Activated CD4-positive, alpha-beta T cell treated with anti-CD3 and anti-CD28 coated beads for 36 hours (primary cell): ENCODE measurements around the gene FAM120B. TPM values are rescaled to one million over a fixed set of nuclear protein-coding genes. Genes with fewer than 3 reads are reported as not detected.

ENCODE experiments used
- ATAC-seq: fragments of 200-7000 bp; cut with Tn5 transposase; one replicate; pipeline ENCODE4 v1.10.0; 2021; ENCODE audit warnings: mild to moderate bottlenecking, moderate library complexity
- CTCF ChIA-PET: fragments of 350-600 bp; sonication (Branson Sonifier 250); formaldehyde crosslinking; loops from one replicate; lab custom pipeline; 2021; ENCODE audit warnings: antibody characterized with exemption; lab: Charles Lee
- POLR2A ChIA-PET: fragments of 350-600 bp; sonication (Branson Sonifier 250); formaldehyde crosslinking; loops from one replicate; lab custom pipeline; 2021; ENCODE audit warnings: antibody characterized with exemption, inconsistent platforms; lab: Charles Lee
- DNase-seq: peaks from one replicate; pipeline ENCODE4 v3.0.0-alpha.2; 2020
- H3K27ac Mint-ChIP-seq: one replicate; pipeline ENCODE4 v1.8.0; 2021; ENCODE audit warnings: mixed read lengths
- H3K27me3 Mint-ChIP-seq: one replicate; pipeline ENCODE4 v1.8.0; 2021; ENCODE audit warnings: mixed read lengths
- H3K36me3 Mint-ChIP-seq: one replicate; pipeline ENCODE4 v1.8.0; 2021; ENCODE audit warnings: low read depth, mixed read lengths
- H3K4me1 Mint-ChIP-seq: one replicate; pipeline ENCODE4 v1.8.0; 2021; ENCODE audit warnings: mixed read lengths
- H3K4me3 Mint-ChIP-seq: one replicate; pipeline ENCODE4 v1.8.0; 2021; ENCODE audit warnings: mild to moderate bottlenecking, moderate library complexity, mixed read lengths
- H3K9me3 Mint-ChIP-seq: one replicate; pipeline ENCODE4 v1.8.0; 2021; ENCODE audit warnings: low read depth, mixed read lengths
- intact Hi-C, 2 experiments: fragments of 100-400 bp; cut with DNase I in 1 of 2; cut with micrococcal nuclease in 1 of 2; formaldehyde crosslinking; loops; one replicate each; pipeline versions ENCODE4 v1.14.2 to v1.15.1; 2022 to 2024; cut with DNase I, micrococcal nuclease
- total RNA-seq, 2 experiments: library from RNA; stranded (reverse); gene quantifications; one replicate each; pipeline ENCODE4 v1.2.3, GENCODE V29; 2021

FAM120B gene
- total RNA-seq, 2 experiments from 2014 or later: 21.9 to 26.3 TPM

- POLR2A ChIA-PET: no interaction called here
- Mint-ChIP-seq H3K36me3 (no peaks in the 10 kb centered on the region), H3K27me3 (peaks cover 59% of the 10 kb centered on the region), H3K27ac (no peak overlapping the region), H3K9me3 (no peaks in the 10 kb centered on the region), H3K4me3 (peak overlapping the region; percentile 38), H3K4me1 (peaks cover 29% of the 10 kb centered on the region)
- CTCF ChIA-PET: interaction anchor here (1.2 to 2.3 kb wide), 3 partner anchors 9 to 332 kb away, joined by 3 to 9 read pairs (median 4); no protein-coding TSS in a partner anchor
- intact Hi-C loops: loop anchor here (1.0 to 5.0 kb wide), 7 partner anchors 11 to 503 kb away; partner anchors contain the start of gene FAM120B (in 1 of the 2)
- DNase-seq (peak; percentile 32), ATAC-seq (no peak)
Measured at GRCh38 chr6:170294813-170295509, 11.6 kb upstream of the FAM120B start.

- ATAC-seq: peak; percentile 67
- H3K27me3 Mint-ChIP-seq: peaks cover 61% of the 10 kb centered on the region
- CTCF ChIA-PET: interaction anchor here (1.2 to 1.6 kb wide), 2 partner anchors 24 to 333 kb away, joined by 3 to 4 read pairs; no protein-coding TSS in a partner anchor
- intact Hi-C loops: loop anchor here in 1 of 2 experiments (1.0 kb wide), 1 partner anchor 11 kb away; the partner anchor contains the start of gene FAM120B
- POLR2A ChIA-PET: no interaction called here
- DNase-seq: peak; percentile 80
- H3K4me3 Mint-ChIP-seq: peak overlapping the region; percentile 52
- H3K36me3 Mint-ChIP-seq: no peaks in the 10 kb centered on the region
- no peaks in the 10 kb centered on the region for H3K9me3 Mint-ChIP-seq
- no peak overlapping the region for H3K27ac Mint-ChIP-seq
- peaks cover 29% of the 10 kb centered on the region for H3K4me1 Mint-ChIP-seq
Measured at GRCh38 chr6:170295510-170296422, 10.8 kb upstream of the FAM120B start.

- ChIA-PET CTCF (no interaction called here), POLR2A (no interaction called here)
- Mint-ChIP-seq H3K27me3 (peaks cover 61% of the 10 kb centered on the region), H3K9me3 (peaks cover under 1% of the 10 kb centered on the region), H3K4me3 (no peak overlapping the region), H3K27ac (no peak overlapping the region), H3K36me3 (no peaks in the 10 kb centered on the region), H3K4me1 (peaks cover 28% of the 10 kb centered on the region)
- intact Hi-C loops: no loop called here
- DNase-seq (no peak), ATAC-seq (no peak)
Measured at GRCh38 chr6:170296423-170296745, 10.2 kb upstream of the FAM120B start.

- Mint-ChIP-seq H3K27ac (no peak overlapping the region), H3K4me1 (peaks cover 25% of the 10 kb centered on the region), H3K4me3 (no peak overlapping the region), H3K27me3 (peaks cover 64% of the 10 kb centered on the region), H3K9me3 (peaks cover 4% of the 10 kb centered on the region), H3K36me3 (no peaks in the 10 kb centered on the region)
- CTCF ChIA-PET: no interaction called here
- no peak for ATAC-seq
- DNase-seq: peak; percentile 26
- POLR2A ChIA-PET: no interaction called here
- intact Hi-C loops: no loop called here
Measured at GRCh38 chr6:170296746-170297575, 9.6 kb upstream of the FAM120B start.

GRCh38 chr6:170297576-170298330 is 8.8 kb upstream of the FAM120B start:
- Mint-ChIP-seq H3K4me1 (peaks cover 18% of the 10 kb centered on the region), H3K9me3 (peaks cover 4% of the 10 kb centered on the region), H3K36me3 (no peaks in the 10 kb centered on the region), H3K27me3 (peaks cover 61% of the 10 kb centered on the region), H3K4me3 (no peak overlapping the region), H3K27ac (no peak overlapping the region)
- intact Hi-C loops: no loop called here
- no peak for DNase-seq
- ChIA-PET CTCF (no interaction called here), POLR2A (no interaction called here)
- ATAC-seq: no peak

- intact Hi-C loops: no loop called here
- POLR2A ChIA-PET: no interaction called here
- peaks cover 10% of the 10 kb centered on the region for H3K4me1 Mint-ChIP-seq
Measured at GRCh38 chr6:170298688-170299087, 7.9 kb upstream of the FAM120B start.

GRCh38 chr6:170301184-170301583 is 5.4 kb upstream of the FAM120B start:
- Mint-ChIP-seq H3K27me3 (peaks cover 40% of the 10 kb centered on the region), H3K27ac (no peak overlapping the region), H3K36me3 (no peaks in the 10 kb centered on the region), H3K4me3 (no peak overlapping the region), H3K9me3 (peaks cover 4% of the 10 kb centered on the region), H3K4me1 (peaks cover 3% of the 10 kb centered on the region)
- ChIA-PET CTCF (no interaction called here), POLR2A (no interaction called here)
- ATAC-seq: no peak
- no peak for DNase-seq
- intact Hi-C loops: loop anchor here in 1 of 2 experiments (10.0 kb wide), 1 partner anchor 254 kb away; the partner anchor contains the start of genes PSMB1 and TBP

More at GRCh38 chr6:170298688-170299087, 7.9 kb upstream of the FAM120B start:
- Mint-ChIP-seq H3K4me3 (no peak overlapping the region), H3K27ac (no peak overlapping the region), H3K36me3 (no peaks in the 10 kb centered on the region), H3K27me3 (peaks cover 52% of the 10 kb centered on the region), H3K9me3 (peaks cover 4% of the 10 kb centered on the region)
- no peak for ATAC-seq
- CTCF ChIA-PET: no interaction called here
- no peak for DNase-seq

GRCh38 chr6:170305805-170306323 is 694 bp upstream of the FAM120B start:
- Mint-ChIP-seq H3K9me3 (peaks cover 4% of the 10 kb centered on the region), H3K27ac (no peak overlapping the region), H3K27me3 (peaks cover 15% of the 10 kb centered on the region), H3K36me3 (peaks cover 11% of the 10 kb centered on the region), H3K4me3 (peak overlapping the region; percentile 100), H3K4me1 (peaks cover 34% of the 10 kb centered on the region)
- ATAC-seq: no peak
- CTCF ChIA-PET: no interaction called here
- intact Hi-C loops: loop anchor here (1.0 to 10.0 kb wide), 12 partner anchors 11 to 603 kb away; partner anchors contain the start of genes PDCD2 (in 2 of the 2), TBP (in 2 of the 2), C6orf120 (in 1 of the 2) and DLL1 (in 1 of the 2)
- POLR2A ChIA-PET: no interaction called here
- no peak for DNase-seq

- peak overlapping the region; percentile 100 for H3K4me3 Mint-ChIP-seq
- CTCF ChIA-PET: interaction anchor here (0.6 to 1.9 kb wide), 3 partner anchors 16 to 517 kb away, joined by 3 to 7 read pairs (median 3); partner anchors contain the start of gene DLL1
- peaks cover 43% of the 10 kb centered on the region for H3K4me1 Mint-ChIP-seq
- POLR2A ChIA-PET: no interaction called here
- DNase-seq (no peak), ATAC-seq (no peak)
- intact Hi-C loops: loop anchor here (2.0 to 10.0 kb wide), 7 partner anchors 16 to 604 kb away; partner anchors contain the start of genes C6orf120 (in 1 of the 2), DLL1 (in 1 of the 2), PHF10 (in 1 of the 2) and PSMB1 (in 1 of the 2)
- H3K36me3 Mint-ChIP-seq: peaks cover 12% of the 10 kb centered on the region
- no peaks in the 10 kb centered on the region for H3K9me3 Mint-ChIP-seq
- peak overlapping the region; percentile 98 for H3K27ac Mint-ChIP-seq
- peaks cover 8% of the 10 kb centered on the region for H3K27me3 Mint-ChIP-seq
Measured at GRCh38 chr6:170307080-170307545, 555 bp downstream of the FAM120B start.

- H3K4me3 Mint-ChIP-seq: peak overlapping the region; percentile 9
- DNase-seq: no peak
- H3K9me3 Mint-ChIP-seq: no peaks in the 10 kb centered on the region
- peaks cover 4% of the 10 kb centered on the region for H3K27me3 Mint-ChIP-seq
- no peak for ATAC-seq
- H3K4me1 Mint-ChIP-seq: peaks cover 54% of the 10 kb centered on the region
- ChIA-PET CTCF (interaction anchor here (1.1 kb wide), 1 partner anchor 16 kb away, joined by 5 read pairs; no protein-coding TSS in a partner anchor), POLR2A (no interaction called here)
- intact Hi-C loops: loop anchor here (5.0 to 10.0 kb wide), 2 partner anchors 246 to 586 kb away; partner anchors contain the start of genes PHF10 (in 1 of the 2), PSMB1 (in 1 of the 2) and TBP (in 1 of the 2)
- H3K36me3 Mint-ChIP-seq: peaks cover 16% of the 10 kb centered on the region
- no peak overlapping the region for H3K27ac Mint-ChIP-seq
Measured at GRCh38 chr6:170308761-170309160, 2.2 kb downstream of the FAM120B start.
